NCI-H345 treated with DMSO at 0.1 percent for 48 hours (cell line): ENCODE measurements around the gene CDH9.

Experiments
- DNase-seq: peaks from one replicate; lab custom pipeline; 2025; ENCODE audit not compliant: unreplicated experiment; lab: John Stamatoyannopoulos, UW

CDH9 gene, protein sequence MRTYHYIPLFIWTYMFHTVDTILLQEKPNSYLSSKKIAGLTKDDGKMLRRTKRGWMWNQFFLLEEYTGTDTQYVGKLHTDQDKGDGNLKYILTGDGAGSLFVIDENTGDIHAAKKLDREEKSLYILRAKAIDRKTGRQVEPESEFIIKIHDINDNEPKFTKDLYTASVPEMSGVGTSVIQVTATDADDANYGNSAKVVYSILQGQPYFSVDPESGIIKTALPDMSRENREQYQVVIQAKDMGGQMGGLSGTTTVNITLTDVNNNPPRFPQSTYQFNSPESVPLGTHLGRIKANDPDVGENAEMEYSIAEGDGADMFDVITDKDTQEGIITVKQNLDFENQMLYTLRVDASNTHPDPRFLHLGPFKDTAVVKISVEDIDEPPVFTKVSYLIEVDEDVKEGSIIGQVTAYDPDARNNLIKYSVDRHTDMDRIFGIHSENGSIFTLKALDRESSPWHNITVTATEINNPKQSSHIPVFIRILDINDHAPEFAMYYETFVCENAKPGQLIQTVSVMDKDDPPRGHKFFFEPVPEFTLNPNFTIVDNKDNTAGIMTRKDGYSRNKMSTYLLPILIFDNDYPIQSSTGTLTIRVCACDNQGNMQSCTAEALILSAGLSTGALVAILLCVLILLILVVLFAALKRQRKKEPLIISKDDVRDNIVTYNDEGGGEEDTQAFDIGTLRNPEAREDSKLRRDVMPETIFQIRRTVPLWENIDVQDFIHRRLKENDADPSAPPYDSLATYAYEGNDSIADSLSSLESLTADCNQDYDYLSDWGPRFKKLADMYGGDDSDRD

DNA sequence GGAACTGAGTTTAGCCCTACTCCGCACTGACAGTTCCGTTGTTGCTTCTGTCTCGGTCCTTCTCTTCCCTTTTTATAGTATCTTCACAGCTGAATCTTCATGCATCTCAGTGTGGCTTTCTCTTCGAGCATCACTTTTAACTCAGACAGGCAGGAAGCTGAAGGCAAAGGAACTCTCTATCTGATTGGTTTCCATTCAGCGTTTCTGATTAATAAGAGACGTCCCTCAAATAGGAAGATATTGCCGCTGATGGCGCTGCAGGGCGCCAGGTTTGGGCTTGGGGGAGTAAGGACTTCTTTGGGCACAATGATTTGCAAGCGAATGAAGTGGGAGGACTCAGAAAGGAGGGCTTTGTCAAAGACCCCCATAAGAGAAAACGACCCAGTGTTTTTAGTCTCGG is at the start of gene CDH9:
TSS of gene CDH9 (minus strand) at position 111 of the 400 bp plus-strand sequence. CDS start 50,253 bp downstream, outside the sequence.
- DNase-seq: no peak

DNA sequence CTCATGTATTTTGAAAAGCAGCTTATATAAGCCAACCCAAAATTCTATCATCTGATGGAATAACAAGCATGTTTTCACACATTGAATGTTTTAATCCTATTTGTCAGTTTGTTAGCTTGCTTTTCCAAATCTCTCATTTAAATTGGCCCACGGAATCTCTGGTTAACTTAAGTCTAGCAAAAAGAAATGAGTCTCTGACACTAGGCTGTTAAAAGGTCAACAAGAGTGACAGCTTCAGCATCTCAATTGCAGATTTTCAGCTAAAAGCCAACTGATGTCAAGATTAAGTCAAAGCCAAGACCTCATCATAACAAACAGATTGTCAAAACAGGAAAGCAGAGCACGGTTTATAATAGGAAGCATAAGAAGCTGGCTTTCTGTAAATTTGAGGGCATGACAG is 49.4 kb upstream of the CDH9 start:
- no peak for DNase-seq

DNA sequence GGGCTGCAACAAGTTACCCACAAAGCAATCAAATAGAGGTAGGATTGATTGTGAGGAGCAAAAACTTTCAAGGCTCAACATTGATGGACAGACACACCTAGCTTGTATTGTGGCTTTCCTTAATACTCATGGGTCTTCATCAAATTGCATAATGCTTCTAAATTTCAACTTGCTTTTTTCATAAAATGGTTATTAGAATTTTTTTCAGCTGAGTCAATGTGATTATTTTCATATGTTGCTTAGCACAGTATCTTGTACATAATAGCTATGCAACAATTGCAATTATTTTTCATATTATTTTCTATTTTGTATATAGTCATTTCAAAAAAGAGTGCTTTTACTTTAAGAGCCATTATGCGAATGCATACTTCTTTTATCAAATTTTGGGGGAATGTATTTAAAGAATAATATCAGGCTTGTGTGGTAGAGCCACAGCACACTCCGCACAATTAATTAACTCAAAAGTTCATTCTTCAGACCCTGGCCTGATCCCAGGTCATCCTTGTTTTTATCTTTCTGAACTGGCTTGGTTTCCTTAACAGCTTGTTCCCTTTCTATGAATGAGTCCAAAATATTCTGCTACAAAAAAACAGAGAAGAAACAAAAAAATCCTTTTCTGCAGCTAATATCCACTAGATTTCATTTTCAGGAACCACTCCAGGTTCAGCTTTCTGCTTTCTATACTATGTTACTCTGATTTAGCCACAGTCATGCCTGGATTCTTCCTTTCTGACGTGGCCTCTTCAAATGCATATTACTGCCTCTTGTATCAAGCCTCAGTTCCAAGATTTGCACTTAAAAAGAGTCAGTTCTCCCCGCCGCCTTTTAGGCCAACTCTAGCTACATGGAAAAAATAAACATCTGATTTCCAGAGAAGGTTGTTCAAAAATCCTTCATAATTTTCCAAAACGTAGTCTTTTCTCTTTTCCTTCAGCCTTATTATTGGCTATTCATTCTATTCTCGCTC is 45.3 kb upstream of the CDH9 start:
- DNase-seq: no peak

DNA sequence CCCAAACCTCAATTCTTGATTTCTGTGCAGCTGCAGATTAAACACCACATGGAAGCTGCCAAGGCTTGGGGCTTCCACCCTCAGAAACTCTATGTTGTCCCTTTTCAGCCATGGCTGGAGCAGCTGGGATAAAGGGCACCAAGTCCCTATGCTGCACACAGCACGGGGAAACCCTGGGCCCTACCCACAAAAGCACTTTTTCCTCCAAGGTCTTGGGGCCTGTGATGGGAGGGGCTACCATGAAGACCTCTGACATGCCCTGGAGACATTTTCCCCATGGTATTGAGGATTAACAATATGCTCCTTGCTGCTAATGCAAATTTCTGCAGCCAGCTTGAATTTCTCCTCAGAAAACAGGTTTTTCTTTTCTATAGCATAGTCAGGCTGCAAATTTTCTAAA is 41.8 kb upstream of the CDH9 start:
- DNase-seq: no peak

DNA sequence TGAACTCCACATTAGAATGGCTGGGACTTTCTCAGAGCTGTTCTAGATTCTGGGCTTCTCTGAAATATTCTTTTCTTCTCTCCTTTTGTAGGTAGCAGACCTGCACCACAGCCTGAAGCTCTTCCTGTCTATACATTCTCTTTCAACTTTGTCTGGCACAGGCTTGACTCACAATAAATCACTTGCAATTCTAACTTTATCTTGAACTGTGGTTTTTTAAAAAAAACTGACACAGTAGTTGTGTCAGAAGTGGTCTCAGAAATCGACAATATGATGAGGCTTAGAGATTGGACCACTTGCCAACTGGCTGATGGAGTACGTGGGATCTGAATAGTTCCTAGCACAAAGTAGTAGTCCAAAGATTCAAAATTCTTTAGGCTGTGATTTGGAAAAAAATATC is 24.1 kb upstream of the CDH9 start:
- DNase-seq: no peak

DNA sequence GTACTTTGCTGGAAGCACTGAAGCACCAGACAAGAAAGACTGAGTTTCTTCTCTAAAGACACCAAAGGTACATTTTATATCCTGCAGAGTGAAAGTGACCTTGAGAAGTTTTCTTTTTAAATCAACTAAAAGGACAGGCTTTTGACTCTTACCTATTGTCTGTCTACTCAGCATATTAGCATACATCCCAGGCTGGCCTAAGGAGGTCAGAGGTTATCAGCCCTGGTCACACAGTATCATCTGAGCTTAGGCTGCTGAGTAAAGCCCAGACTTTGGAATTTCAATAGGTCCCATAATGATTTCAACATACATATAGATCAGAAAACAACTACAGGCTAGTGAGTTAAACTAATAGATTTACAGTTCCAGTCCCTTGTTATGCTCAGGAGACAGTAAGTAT is 10.1 kb upstream of the CDH9 start:
- no peak for DNase-seq

DNA sequence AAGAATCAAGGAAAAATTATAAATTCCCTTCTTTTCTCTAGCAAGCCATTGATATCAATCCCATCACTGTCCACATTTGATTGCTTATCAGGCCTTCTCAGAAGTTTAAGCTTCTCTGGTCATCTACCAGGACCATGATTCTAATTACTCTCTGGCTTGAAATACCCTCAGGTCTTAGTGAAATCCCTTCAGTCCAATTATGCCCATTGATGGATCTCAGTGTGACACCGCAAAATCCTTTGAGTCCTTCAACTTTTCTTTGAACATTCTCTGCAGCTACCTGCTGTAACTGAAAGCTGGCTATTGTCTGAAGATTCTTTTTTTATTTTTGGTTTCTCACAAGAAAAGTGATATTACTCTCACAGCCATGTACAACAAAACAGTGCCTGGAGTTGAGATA is 3.0 kb upstream of the CDH9 start:
- DNase-seq: no peak

DNA sequence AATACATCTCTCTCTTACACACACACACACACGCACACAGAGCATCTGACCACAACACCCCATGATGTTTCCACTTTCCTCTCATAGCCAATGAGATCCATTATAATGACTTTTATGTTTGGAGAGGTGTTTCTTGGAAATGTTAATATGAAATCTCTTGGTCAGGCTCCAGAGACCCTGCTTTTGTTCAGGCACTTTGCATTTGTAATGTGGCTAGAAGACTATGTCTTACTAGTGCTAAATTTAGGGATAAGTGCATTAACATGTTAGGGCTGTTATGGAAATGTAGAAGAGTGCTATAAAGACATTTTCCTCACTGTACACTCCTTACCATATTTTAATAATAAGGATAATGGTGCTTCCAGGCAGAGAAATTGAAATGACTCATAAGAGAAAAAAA is 3.8 kb downstream of the CDH9 start:
- DNase-seq: no peak

DNA sequence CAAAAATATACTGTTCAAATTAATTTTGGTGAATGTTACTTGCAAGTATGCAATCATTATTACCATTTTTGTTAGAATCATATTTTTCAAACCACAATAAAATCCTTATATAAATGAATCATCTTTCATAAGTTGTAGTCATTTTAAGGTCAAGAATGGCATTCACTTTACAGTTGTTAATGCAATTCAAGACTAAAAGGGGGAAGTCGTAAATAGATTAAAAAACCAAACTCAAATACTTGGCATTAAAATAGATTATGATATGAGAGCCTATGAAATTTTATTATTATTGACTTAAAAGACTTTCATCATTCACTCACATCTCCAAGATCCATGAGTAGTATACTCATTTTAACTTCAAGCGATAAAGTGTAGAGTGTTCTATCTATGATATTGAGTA is 11.6 kb downstream of the CDH9 start:
- DNase-seq: no peak

DNA sequence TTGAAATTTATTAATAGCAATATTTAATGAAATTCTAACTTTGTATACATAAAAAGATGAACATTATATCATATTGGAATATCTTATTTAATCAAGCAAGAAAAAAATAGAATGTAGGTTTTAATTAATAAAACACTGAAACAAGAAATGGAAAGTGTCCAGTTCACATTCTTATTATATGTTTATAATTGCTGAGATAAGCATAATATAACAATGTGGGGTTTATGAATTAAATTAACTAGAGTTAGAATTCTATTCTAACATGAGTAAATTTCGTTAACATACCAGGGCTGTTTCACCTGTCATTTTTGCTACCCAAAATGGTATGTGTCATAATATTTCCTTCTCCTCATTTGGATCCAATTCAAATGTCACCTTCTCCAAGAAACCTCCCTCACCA is 12.3 kb downstream of the CDH9 start:
- no peak for DNase-seq

DNA sequence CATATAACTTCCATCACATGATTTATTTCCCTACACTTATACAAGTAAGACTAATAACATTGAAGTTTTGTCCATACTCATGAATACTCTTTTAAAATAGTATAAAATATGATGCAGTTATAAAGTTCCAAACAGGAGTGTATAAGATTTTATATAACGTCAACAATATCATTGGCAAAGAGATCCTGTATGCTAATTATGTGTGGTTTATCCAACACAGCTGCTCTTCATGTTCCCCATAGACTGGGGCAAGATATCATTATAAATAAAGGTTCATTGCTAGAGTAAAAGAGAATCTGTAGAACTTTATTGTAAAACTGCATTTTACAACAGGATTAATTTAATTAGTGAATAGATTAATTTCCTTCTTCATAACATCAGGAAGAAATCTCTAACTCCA is 16.9 kb downstream of the CDH9 start:
- no peak for DNase-seq

DNA sequence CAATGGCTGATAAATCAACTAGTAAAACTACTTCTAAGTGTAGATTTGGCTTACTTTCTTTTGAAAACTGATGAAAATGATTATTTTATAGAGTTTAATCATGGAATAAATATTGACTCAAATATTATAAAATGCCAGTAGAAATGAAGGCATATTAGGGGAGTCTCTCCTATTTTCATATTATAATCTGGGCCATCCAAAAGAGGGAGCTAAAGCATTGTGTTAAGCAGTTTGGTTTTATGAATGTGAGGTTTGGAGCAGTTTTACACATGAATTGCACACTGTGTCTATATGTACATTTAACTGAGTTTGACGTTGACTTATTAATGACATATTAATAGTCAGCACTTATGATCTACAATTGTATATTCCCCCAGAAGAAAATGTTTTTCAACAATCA is 17.4 kb downstream of the CDH9 start:
- DNase-seq: no peak

DNA sequence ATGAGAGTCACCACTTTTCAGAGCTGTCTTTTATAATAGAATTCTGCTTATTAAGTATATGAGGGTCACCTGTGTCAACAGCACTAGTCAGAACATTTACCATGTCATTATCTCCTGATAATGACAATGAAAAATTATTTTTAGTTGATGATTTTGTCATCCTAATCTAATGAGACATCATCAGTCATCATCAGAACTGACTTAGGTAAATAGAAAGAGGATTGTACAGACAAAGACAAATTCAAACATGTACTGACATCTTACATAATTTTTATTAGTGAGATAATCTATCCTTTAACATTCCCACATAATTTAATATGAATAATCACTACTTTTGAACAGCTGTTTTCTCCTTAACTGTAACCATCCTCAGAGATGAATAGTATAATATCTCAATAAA is 22.6 kb downstream of the CDH9 start:
- no peak for DNase-seq

DNA sequence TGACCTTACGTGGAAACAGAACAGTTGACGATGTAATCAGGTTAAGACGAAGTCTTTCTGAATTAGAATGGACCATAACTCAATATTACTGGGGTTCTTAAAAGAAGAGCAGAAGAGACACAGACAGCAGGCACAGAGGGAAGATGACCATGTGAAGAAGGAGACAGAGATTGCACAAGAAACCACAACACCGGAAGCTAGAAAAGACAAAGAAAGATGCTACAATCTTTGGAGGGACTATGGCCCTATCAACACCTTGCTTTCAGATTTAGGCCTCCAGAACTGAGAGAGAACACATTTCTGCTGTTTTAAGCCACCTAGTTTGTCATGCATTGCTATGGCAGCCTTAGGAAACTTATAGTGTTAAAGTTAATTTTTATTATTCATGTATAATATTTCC is 27.1 kb downstream of the CDH9 start:
- DNase-seq: no peak

DNA sequence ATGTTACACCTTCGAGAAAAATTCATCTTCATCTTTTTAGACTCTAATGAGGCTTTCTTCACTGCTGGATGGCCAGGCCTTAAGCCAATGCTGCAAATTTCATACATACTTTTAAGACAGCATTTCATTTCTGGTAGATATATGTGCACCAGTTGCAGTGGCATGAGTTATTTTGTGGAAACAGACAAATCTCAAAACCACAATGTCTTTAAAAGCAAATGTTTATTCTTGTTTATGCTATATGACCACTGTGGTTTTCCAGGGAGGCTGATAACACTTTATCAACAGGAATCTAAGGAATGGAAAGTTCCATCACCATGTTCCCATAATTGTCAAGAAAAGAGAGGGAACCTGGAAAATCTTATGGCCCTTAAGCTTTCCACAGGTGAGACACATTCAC is 27.7 kb downstream of the CDH9 start:
- DNase-seq: no peak

DNA sequence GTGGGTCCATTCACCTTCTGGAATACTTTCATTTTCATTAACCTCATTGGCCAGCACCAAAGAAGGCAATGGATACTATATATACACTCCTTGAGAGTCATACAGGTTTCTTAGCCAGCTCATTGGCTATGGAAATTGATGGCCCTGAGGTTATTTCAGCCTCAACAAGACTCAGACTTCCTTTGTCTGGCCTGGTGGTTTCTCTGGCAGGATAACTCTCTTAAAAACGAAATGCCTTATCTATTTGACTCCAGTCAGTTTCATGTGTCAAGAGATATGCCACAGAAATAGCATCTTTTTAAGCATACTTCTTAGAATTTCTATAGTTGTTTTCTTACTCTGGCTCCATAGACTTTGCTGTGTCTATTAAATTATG is 28.9 kb downstream of the CDH9 start:
- no peak for DNase-seq

DNA sequence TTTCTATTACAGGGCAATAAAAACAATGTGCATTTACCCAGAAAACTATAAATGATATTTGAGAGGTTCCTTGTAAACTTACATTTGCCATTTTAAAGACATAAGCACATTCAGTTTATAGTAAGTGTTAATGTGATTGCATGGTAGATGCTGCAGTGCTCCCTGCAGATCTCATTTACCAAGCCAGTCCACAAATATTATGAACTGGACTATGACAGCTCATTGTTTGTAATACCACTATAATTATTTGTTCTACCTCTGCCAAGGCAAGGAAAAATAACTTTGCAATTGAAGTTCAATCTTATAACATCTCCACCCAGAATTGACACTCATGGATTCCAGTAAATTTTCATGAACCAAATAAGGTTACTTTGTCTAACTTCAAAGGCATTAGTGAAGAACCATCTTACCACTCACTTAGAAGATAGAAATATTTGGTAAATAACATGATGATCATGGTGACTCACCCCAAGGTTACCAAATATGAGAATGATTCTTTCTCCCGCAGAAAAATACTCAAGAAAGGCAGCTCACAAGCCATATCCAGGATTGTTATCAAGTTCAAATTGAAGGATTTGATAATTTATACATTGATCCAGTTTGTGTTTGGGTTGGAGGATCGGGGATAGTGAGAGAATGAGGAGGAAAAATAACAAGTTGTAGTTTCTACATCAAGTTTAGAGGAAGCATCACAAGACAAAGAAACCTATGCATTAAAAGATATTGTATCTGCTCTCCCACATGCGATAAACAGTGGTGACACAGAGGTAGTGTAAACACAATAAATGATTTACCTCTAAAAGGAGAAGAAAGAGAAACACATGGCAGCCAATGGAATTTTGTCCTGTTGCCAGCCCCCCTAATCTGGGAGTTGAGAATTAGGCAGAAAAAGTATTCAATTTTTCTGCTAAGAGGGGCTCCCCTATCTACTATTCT is 29.5 kb downstream of the CDH9 start:
- no peak for DNase-seq

DNA sequence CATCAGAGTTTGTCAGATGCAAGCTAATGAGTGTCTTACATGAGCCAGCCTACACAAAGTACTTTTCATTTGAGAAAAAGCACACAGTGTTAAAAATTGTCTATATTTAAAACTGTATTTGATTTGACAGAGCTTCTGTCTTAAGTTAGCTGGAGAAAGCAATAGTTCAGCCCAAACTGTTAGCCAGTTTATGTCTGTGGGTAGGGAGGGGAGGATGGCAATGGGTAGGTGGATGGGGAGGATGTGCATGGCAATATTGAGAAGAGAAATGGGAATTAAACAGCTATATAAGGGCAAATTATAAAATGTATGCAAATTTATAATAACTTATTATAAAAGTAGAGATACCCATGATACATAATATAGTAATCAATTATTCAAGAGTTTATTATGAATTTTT is 31.3 kb downstream of the CDH9 start:
- DNase-seq: no peak

DNA sequence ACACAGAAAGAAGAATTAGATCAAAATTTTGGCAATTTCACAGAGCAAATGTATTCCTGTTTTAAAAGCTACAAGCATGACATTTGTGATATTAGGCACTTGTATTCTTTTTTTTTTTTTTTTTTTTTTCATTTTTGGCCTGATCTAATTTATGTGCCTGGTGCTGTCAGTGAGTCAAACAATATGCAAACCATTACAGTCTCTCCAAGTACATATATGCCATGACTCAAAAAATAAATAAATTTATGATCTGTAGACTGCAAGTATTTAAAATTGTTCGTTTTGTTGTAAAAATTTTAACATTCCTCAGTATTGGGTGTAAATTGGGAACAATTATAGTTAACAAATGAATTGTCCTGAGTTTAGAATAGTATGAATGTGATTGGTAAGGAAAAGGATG is 51.4 kb downstream of the CDH9 start:
- no peak for DNase-seq

DNA sequence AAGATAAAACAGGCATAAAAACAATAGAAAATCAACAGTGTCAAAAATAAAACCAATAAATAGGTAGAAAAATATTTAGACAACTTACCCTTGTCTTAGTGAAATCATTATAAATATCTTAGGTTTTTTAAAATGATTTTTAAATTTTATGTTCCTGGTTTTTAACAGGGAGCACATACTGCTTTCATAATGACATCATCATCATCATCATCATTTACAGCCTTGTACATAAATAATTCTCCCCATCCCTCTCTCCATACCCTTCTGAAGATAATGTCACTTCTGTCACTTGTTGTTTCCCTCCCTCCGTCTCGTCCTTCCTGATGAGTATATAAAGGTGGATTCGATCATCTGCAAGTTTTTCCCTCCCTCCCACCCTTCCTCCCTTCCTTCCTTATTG is 56.6 kb downstream of the CDH9 start:
- DNase-seq: no peak
